NCI-H345 (cell line): ENCODE results near the gene SPDYA.
A peak's percentile ranks its signal among the peaks of the same experiment; 100 is the strongest.
"Not testable (repeated sequence)": the region's sequence is repeated elsewhere in the genome, so short reads cannot be mapped to it uniquely, and the experiment has no call there.

Experiments
- DNase-seq: peaks from one replicate; lab custom pipeline; 2025; lab: John Stamatoyannopoulos, UW

The SPDYA gene

DNA sequence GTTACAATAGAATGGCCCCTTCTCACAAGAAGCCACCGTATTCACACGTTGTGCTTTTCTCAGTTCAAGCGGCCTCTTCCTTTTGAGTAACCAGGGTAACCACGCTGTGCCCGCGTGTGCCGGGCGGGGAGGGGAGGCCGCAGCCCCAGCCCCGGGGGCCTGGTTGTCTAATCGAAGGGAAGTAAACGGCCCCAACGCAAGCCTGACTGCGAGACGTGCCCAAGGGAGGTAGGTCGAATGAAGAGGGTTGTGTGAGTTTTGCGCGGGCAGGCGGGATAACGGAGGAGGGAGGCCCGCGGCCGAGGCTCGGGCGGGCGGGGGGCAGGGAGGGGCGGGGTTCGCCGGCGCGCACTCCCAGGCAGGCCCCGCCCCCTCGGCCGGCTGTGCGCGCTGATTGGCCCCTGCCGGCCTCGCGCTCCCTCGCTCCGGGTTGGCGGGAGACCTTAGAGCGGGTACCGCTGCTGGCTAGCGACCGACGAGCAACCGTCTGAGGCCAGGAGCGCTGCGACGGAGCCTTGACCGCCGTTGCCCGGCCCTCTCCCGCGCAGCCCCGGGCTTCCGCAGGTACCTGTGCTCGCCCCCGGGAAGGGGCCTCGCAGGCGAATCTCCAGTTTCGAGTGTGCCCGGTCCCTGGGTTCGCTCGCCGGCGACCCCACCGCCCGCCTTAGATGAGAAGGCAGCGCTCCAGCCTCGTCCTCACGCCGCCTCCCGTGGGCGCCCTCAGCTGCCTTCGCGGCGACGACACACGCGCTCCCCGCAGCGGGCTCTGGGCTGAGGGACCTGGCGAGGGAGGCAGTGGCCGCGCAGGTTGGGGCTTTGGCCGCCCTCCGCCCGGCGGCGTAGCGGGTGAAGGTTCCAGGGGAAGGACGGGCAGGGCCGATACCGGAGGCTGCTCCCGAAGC, at the start of gene SPDYA:
TSS of gene SPDYA (plus strand) at position 451 of the 902 bp plus-strand sequence. CDS start 5,181 bp downstream, outside the sequence.
- DNase-seq = peak; percentile 91

DNA sequence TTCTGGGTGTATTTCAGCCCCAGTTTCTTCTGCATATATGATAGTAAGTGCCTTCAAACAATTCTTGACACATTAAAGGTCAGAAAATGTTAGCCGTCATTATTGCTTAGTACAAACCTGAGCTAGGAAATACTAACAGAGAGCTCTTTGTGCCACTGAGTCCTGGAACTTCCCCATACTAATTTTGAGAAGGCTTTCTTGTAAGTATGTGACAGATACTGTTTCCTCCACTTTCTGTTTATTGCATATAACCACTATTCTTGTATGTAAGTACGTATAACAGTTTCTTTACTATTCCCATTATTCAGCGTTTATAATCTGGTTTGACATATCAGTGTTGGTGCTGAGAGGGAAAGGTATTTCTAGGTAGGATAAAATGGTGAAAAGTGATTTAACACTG, 49.2 kb upstream of the SPDYA start:
- DNase-seq = no peak

DNA sequence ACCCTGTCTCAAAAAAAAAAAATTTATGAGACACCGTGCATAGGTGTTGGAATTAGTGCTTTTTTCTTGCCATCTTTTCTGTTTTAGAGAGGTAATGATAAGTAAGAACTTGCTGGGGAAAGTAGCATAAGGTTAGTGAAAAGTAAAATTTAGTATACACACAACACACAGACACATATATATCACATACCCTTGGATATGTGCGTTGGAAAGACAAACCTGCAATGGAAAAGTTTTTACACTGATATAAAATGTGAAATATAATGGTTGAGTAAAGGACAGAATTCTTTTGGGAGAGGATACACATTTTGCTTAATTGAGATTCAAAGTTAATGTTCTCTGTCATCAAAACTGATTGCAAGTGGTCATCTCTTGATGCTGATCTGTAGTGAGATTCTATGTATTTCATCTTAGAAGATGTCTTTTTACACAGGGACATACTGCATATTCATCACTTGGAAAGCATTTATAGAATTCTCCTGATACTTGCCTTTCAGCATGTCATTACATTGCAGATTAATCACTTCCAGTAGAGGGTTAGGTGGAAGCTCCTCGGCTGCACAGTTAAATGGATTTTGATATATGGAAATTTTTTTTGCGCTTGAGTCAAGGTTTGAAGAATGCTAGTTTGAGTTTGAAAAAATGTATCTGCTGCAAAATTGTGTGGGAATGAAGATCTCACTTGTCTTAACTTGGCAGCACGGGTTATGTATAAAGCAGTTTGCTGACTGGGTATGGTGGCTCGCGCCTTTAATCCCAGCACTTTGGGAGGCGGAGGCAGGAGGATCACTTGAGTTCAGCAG, 45.5 kb upstream of the SPDYA start:
- no peak for DNase-seq

DNA sequence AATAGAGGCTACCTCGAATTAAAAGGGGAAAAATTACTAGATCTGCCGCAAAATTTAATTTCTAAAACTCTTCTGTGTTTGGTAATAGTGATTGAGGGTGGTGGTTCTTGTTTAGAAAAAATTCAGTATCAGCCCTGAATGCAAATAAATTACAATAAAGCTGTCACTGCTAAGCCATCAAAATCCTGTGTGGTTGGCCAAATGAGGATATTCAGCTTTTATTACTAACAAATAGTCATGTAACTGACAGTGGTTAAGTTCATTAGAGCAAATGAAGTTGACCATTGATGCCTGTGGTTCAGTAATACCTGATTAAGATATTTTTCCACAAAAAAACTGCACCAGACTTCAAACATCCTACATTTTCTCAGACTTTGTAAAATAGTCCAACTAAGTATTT, 44.6 kb upstream of the SPDYA start:
- DNase-seq = no peak

DNA sequence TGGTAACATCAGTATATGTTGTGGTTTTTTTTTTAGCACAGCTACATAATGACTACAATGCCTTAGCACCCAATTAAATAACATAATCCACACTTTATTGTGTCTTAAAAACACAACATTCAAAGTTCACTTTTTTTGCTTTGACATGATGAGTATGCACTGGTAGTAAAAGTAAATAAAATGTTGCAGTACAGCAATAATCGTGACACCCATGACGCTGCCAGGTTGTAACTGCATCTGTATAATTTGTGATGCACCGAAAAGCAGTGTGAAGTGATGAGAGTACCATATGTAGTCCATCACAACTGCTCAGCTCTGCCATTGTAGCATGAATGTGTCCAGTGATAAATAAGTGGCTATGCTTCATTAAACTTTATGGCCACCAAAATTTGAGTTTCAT, 43.3 kb upstream of the SPDYA start:
- no peak for DNase-seq

DNA sequence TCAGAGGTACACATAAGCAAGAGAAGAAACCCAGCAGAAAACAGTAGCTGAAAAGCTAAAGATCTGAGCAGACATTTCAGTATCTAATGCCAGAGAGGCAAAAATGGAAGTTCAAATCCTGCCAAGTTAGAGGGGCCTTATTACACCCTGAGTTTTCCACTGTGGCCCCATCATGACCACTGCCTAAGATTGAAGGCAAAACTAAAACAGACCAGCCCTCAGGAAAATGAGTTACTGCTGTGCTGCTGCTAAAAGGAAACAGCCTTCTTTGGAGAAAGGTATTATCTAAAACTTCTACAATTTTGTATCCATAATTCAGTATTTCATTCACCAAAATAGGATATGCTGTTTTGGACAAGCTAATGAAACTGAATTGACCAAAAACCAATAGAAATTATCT, 42.2 kb upstream of the SPDYA start:
- no peak for DNase-seq

DNA sequence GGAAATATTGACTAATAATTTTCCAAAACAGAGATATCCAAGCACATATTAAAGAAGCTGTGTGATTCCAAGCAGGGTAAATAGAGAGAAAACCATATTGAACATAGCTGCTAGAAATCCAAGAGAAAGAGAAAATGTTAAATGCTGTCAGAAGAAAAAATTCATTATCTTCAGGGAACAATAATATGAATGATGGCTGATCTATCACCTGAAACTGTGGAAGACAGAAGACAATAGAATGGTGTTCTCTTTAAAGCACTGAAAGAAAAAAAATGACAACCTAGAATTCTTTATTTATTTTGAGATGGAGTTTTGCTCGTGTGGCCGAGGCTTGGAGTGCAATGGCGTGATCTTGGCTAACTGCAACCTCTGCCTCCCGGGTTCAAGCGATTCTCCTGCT, 41.7 kb upstream of the SPDYA start:
- DNase-seq = no peak

DNA sequence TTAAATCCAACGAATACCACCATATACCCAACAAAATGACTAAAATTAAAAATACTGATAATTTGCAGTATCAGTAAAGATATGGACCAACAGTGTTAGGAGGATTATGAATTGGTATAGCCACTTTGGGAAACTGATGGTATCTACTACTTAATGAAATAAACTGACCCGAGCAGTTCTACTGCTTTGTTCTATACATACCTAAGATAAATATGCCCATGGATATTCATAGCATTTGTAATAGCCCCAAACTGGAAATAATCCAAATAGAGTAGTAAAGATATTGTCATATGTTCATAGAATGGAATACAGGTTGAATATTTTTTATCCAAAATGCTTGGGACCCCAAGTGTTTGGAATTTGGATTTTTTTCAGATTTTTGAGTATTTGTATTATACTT, 38.3 kb upstream of the SPDYA start:
- DNase-seq = no peak

DNA sequence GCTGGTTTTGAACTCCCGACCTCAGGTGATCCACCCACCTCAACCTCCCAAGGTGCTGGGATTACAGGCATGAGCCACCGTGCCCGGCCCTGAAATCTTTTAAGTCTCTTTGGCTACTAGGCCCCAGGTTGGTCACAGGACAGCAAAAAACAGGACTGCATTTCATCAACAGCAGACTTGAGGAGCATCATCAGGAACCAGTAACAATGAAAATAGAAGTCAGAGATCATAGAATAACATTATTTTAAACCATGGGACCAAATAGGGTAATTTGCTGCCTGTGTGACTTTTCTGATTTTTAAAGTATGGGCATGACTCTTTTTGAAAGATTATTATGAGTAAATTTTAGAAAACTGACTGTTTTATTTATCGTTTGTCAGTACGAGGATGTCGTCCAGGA, 34.2 kb upstream of the SPDYA start:
- no peak for DNase-seq

DNA sequence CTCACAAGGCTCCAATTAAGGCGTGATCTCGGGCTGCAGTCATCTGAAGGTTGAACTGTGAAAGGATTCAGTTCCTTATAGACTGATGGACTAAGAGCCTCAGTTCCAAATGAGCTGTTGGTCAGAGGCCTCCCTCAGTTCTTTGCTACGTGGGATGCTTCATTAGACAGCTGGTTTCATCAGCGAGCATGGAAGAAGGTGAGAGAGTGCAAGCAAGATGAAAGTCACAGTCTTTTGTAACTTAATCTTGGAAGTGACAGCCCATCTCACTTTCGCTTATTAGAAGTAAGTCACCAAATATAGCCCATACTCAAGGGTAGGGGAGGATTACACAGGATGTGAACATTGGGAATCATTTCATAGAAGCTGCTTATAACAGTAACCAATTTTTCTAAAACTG, 32.2 kb upstream of the SPDYA start:
- no peak for DNase-seq

DNA sequence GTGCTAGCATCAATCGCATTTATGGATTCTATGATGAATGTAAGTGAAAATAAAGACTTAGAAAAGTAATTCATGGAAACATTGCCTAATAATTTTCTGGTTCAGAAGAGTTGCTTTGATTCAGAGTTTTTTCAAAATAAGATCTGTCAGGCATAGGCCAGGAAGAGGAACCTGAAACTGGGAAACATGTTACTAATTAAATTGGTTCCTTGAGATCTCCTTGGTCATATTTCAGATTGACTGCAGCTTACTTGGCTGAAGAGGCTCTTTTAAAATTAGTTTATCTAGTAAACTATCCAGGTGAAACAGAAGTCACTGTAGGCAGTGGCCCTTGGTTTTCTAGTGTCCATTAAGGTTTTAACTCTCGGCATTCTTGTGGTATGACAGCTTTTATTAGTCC, 31.6 kb upstream of the SPDYA start:
- DNase-seq = no peak

DNA sequence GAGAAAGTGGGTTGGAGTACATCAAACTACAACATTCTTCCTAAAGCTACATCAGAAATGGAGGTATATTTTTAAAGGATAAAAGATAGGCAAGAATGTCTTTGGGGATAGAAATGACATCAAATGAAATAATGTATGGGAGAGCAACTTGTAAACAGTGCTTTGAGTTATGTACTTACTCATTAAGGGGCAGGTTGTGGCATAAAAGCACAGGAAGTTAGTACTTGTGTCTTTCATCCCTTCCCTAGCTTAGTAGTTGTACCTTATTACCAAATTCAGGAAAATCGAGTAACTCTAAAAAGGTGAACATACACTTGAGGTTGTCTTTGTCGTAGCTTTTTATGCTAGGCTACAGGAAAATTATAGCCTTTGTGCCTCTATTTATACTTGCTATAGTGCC, 30.1 kb upstream of the SPDYA start:
- DNase-seq = no peak

DNA sequence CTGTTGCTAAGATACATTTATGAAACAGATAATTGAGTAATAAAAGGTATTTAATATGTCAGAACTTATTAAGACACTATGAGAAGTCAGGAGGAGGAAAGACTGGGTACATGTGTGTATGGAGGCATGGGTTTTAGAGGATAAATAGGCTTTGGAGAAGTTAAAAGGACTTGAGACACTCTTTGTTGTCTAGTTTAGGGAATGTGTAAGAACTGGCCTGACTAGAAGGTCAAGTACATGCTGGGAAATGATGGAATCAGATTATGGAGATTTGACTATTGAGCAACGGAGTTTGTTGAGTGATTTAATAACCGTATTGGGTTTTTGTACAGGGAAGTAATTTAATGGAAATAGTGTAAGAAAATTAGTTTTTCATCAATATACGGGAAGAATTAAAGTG, 28.2 kb upstream of the SPDYA start:
- DNase-seq = no peak

DNA sequence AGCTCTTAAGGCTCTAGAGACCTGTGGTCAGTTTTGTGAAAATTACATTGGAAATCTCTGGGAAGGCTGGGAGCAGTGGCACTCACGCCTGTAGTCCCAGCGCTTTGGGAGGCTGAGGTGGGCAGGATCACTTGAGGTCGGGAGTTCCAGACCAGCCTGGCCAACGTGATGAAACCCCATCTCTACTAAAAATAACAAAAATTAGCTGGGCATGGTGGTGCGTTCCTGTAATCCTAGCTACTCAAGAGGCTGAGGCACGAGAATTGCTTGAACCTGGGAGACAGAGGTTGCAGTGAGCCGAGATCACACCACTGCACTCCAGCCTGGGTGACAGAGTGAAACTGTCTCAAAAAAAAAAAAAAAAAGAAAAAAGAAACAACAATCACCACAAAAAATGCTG, 26.1 kb upstream of the SPDYA start:
- not testable (repeated sequence) for DNase-seq

DNA sequence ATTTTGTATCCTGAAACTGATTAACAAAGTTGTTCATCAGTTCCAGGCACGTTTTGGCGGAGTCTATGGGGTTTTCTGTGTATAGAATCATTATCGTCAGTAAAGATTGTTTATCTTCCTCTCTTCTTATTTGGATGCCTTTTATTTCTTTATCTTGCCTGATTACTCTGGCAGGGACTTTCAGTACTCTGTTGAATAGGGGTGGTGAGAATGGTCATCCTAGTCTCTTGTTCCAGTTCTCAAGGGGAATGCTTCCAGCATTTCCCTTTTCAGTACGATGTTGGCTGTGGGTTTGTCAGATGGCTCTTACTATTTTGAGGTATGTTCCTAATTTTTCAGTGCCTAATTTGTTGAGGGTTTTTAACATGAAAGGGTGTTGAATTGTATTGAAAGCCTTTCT, 14.0 kb upstream of the SPDYA start:
- no peak for DNase-seq

DNA sequence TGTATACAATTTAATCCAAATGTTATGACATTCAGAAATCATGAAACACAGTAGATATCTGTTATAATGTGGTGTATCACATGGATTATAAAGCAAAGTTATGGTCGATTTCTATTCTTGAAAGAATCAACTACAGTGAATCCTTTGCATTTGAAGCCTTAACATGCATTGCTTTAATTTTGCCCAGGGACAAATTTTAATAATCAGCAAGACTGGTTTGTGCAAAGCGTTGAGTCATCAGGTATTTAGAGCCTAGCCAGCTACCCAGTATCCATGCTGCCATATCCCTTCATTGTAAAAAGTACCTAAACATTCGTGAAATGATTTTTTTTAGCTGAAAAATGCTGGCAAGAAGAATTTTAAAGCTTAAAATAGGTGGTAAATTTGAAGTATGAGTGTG, 8.9 kb upstream of the SPDYA start:
- DNase-seq = no peak

DNA sequence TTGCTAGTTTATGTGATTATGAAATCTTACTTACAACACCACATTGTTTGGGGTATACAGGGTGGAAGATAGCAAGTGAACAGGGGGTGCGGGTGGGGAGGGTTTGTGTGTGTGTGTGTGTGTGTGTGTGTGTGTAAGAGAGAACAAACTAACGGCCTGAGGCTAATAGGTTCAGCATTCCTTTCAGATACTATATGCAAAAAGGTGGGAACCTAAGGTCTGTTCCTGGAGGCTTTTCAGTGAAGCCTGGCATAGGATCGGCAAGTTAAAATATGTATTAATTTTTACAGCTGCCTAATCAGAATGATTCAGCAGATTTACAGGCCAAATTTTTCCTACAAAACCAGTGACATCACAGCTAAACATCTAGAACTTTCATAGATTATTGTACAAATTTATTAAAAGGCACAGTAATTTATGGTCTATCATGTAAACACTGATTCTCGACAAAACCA, 7.6 kb upstream of the SPDYA start:
- no peak for DNase-seq

DNA sequence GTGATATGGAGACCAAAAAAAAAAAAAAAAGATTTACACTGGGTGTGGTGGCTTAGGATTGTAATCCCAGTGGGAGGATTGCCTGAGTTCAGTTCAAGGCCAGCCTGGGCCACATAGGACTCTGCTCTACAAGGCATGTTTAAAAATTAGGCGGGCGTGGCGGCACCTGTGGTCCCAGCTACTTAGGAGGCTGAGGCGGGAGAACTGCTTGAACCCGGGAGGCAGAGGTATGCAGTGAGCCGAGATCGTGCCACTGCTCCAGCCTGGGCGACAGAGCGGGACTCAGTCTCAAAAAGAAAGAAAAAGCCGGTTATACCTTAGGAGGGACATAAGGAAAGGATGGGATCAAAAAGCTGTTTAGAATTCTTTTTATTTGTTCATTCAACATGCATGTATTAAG, 707 bp upstream of the SPDYA start:
- no peak for DNase-seq

DNA sequence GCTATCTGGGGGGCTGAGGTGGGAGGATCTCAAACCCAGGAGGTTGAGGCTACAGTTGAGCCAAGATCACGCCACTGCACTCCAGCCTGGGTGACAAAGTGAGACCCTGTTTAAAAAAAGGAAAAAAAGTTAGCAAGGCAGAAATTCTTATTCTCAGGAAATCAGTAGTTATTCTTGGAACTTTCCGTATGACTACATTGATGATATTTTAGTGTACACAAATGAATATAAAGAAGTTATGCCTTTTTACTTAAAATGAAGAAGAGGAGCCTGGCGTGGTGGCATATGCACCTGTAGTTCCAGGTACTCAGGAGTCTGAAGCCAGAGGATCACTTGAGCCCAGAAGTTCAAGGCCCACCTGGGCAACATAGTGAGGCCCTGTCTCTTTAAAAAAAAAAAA, 7.4 kb downstream of the SPDYA start:
- DNase-seq = no peak

DNA sequence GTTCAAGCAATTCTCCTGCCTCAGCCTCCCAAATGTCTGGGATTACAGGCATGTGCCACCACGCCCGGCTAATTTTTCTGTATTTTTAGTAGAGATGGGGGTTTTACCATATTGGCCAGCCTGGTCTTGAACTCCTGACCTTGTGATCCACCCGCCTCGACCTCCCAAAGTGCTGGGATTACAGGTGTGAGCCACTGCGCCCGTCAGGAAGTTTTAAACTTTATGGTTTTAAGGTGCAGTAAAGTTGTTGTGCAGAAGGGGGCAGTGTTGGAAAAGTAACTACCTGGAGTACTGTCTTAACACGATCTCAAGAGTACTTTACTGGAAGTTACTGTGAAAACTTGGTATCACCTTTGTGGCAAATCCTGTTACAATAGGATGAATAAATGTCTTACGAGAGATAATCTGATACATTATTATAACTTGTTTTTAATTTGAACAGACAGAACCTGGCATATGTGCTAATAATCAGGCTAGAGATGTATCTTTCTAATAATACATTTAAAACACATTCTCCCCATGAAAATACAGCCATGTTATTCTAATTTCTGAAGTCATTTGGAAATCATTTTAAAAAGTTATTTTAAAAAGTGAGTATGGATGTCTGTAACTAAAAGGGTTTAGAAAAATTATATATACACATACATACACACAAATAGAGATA, 10.8 kb downstream of the SPDYA start:
- DNase-seq = peak; percentile 57

DNA sequence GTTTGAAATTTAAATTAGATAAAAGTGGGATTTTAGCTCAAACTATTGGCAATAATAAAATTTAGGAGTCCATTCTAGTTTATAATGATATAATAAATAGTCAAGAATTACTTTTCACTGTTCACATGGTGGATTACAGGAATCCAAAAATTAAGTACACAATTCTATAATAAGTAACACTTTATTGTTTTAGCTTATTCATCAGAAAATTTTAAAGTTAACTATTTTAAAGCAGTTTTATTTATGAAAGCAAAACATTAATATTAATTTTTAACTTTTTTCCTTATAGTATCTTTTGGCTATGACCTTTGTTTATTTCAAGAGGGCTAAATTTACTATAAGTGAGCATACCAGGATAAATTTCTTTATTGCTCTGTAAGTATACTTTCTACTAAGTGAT, 11.4 kb downstream of the SPDYA start:
- DNase-seq = no peak

DNA sequence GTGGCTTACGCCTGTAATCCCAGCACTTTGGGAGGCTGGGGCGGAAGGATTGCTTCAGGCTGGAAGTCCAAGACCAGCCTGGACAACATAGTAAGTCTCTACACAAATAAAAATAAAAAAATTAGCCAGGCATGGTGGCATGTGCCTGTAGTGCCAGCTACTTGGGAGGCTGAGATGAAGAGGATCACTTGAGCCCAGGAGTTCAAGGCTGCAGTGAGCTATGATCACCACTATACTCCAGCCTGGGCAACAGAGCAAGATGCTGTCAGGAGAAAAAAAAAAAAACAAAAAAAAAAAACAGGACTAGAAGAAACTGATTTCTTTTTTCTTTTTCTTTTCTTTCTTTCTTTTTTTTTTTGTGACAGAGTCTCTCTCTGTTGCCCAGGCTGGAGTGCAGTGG, 13.6 kb downstream of the SPDYA start:
- DNase-seq = no peak

DNA sequence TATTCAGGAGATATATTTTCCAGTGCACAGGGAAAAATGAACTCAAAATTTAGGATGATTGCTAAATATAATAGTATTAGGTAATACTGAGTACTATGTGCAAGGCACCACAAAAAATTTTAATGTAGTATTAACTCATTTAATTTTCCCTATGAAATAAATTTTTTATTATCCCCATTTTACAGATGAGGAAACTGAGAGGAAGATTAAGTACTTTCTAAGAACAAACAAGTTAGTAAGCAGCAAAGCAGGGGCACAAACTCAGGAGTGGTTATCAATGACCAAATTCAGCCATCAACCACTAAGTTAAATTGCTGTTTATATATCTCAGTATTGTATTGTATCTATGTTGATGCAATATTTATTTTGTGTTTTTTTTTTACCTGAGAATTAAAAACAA, 14.2 kb downstream of the SPDYA start:
- no peak for DNase-seq
